Measurements from ENCODE around the gene BCO2.
"Not testable (repeated sequence)": the region's sequence is repeated elsewhere in the genome, so short reads cannot be mapped to it uniquely, and the experiment has no call there.

The BCO2 gene

GRCh38 chr11:112172362-112172994 is 2.8 kb upstream of the BCO2 start:
- no peak for DNase-seq

GRCh38 chr11:112173152-112173551 is 2.2 kb upstream of the BCO2 start:
- no peak for DNase-seq

DNA sequence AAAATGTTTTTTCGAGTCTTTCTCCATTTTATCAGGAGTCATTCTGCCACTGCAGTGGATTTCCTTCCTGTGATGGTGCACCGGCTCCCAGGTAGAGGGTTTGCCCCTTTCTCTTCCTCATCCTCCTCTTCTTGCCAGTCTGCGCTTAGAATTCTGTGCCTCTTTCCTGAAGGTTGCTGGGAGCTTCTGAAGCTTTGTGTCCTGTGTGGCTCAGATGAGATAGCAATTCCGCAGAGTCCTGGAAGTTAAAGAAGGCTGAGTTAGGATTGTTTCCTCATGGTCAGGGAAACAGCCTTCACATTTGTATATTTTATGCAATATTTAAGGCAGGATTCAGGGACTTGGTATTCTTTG is 264 bp downstream of the BCO2 start:
- DNase-seq, result no peak

GRCh38 chr11:112176077-112176476 is 765 bp downstream of the BCO2 start:
- no peak for DNase-seq

GRCh38 chr11:112177589-112177988 is 2.3 kb downstream of the BCO2 start:
- DNase-seq, result no peak

- DNase-seq, result no peak
Measured at GRCh38 chr11:112178428-112178827, 3.1 kb downstream of the BCO2 start.

GRCh38 chr11:112178936-112179335 is 3.6 kb downstream of the BCO2 start:
- DNase-seq, result no peak

DNA sequence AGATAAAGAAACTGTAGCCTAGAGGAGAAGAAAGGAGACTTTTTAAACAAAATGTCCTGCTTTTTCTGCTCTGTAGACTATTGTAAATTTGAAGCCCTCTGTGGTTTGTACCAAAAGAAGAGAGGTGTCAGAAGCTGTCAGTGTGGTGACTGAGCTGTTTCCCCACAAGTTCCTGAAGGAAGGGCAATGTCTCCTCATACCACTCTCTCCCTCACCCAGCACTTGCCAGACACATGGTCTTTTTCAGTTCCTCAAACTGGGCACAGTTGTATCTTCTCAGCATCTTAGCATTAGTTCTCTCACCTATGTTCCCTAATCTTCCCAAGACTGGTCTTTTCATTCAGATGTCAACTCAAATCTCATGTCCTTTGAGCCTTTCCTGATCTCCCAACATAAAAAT is 4.3 kb downstream of the BCO2 start:
- DNase-seq, result no peak

- no peak for DNase-seq
Measured at GRCh38 chr11:112182867-112183266, 7.6 kb downstream of the BCO2 start.

DNA sequence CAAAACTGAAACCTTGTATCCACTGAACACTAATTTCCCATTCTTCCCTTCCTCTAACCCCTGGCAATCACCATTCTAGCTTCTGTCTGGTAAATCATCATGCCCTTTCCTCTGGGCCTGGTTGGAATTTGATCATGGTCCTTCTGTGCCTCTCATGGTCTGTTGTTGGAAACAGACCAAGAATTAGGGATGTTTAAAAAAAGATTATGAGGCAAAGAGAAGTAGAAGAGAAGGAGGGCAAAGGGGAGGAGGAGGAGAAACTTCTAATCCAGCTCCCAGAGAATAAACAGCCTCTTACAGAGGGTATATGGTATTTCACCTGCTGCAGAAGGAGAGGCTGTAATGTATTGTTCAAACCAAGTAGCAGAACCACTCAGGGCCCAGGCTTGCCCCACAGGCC is 10.6 kb downstream of the BCO2 start:
- DNase-seq, result no peak

GRCh38 chr11:112186304-112186703 is 11.0 kb downstream of the BCO2 start:
- no peak for DNase-seq

DNA sequence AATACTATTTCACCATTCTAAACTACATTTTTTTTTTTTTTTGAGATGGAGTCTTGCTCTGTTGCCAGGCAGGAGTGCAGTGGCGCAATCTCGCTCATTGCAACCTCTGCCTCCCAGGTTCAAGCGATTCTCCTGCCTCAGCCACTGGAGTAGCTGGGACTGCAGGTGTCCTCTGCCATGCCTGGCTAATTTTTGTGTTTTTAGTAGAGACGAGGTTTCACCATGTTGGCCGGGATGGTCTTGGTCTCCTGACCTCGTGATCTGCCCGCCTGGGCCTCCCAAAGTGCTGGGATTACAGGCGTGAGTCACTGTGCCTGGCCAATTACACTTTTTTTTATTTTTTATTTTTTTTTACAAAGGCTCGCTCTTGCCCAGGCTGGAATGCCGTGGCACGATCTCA is 19.8 kb downstream of the BCO2 start:
- not testable (repeated sequence) for DNase-seq

DNA sequence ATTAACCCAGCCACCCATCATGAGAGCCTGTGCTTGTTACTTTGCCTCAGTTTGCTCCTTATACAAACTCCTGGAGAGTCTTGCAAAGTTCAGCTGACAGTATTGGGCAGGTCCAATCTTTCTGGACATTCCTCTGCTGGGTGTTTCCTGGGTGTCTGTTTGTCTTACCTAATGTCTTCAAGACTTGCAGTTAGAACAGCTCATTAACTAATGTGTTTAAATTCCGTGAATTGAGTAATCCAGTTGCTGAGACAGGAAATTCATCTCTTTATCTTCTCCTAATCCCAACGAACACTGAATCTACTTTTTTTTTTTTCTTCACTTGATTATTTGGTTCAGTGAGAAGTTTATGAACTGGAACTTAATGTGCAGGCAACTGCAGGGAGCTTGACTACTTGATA is 20.6 kb downstream of the BCO2 start:
- DNase-seq, result no peak

GRCh38 chr11:112196519-112197087 is 21.3 kb downstream of the BCO2 start:
- no peak for DNase-seq

DNA sequence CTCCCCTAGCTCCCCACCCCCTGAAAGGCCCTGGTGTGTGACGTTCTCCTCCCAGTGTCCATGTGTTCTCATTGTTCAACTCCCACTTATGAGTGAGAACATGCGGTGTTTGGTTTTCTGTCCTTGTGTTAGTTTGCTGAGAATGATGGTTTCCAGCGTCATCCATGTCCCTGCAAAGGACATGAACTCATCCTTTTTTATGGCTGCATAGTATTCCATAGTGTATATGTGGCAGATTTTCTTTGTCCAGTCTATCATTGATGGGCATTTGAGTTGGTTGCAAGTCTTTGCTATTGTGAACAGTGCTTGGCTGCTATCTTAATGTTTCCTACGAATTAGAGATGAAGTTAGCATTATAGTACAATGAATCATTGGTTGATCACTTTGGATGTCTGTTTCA is 23.8 kb downstream of the BCO2 start:
- not testable (repeated sequence) for DNase-seq

GRCh38 chr11:112200252-112200651 is 24.9 kb downstream of the BCO2 start:
- no peak for DNase-seq

DNA sequence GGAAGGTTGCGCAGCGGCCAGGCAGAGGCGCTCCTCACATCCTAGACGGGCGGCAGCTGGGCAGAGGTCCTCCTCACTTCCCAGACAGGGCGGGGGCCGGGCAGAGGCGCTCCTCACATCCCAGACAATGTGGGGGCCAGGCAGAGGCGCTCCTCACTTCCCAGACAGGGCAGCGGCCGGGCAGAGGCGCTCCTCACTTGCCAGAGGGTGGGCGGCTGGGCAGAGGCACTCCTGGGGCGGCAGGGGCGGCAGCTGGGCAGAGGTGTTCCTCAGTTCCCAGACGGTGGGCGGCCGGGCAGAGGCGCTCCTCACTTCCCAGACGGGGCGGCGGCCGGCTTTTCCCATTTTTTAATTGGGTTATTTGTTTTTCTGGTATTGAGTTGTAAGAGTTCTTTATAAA is 30.8 kb downstream of the BCO2 start:
- DNase-seq, result no peak

- no peak for DNase-seq
Measured at GRCh38 chr11:112210890-112211289, 35.6 kb downstream of the BCO2 start.

- no peak for DNase-seq
Measured at GRCh38 chr11:112211536-112211935, 36.2 kb downstream of the BCO2 start.

DNA sequence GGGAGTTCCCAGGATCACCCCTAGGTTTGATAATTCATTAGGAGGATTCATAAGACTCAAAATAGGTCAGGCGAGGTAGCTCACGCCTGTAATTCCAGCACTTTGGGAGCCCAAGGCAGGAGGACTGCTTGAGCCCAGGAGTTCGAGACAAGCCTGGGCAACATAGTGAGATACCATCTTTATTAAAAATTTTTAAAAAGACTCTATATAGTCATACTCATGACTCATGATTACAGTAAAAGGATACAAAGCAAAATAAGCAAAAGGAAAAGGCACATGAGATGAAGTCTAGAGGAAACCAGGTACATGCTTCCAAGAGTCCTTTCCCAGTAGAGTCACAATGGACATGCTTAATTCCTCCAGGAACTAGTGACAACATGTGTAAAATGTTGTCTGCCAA is 37.0 kb downstream of the BCO2 start:
- DNase-seq, result no peak

- no peak for DNase-seq
Measured at GRCh38 chr11:112212710-112213109, 37.4 kb downstream of the BCO2 start.

GRCh38 chr11:112213753-112214152 is 38.4 kb downstream of the BCO2 start:
- DNase-seq, result no peak

DNA sequence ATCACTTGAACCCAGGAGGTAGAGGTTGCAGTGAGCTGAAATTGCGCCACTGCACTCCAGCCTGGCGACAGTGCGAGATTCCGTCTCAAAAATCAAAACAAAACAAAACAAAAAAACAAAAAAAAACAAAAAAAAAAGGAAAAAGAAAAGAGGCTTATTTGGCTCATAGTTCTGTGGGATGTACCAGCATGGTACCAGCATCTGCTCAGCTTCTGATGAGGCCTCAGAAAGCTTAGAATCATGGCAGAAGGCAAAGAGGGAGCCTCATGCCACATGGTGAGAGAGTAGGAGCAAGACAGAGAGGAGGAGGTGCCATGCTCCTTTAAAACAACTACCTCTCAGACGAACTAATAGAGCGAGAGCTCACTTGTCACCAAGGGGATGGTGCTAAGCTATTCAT is 40.3 kb downstream of the BCO2 start:
- DNase-seq, result no peak

DNA sequence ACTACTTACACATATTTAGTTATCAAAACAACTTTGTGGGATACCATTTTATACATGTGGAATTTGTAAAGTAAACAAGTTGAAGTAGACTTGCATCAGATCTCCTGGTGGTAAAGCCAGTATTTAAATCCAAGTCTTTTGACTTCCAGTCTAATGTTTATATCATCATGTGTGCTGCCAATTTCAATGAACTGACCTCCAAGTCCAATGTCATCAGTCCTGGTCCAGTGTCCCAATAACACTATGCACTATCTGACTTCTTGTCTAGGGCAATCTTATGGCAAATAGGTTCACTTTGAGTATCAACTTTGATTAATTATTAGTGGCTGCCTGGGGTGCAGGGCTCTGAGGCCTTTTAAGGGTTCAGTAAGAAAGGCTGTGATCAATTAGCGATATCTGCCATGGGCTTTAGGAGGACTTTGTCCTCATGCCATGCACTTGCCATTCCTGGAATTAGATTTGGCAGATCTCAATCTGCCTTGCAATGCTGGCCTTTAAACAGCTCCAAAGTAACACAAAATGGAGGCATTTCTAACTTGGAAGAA is 41.3 kb downstream of the BCO2 start:
- no peak for DNase-seq
